Adrenal gland (tissue), 12 donors: Measurements from ENCODE around the gene CASP6. TPM values are rescaled to one million over a fixed set of nuclear protein-coding genes. Genes with fewer than 3 reads are reported as not detected.
A peak's percentile ranks its signal among the peaks of the same experiment; 100 is the strongest.

Source experiments
- DNase-seq, 7 donors: peaks; one replicate each; pipeline ENCODE4 v3.0.0-alpha.2; 2019 to 2020
- H3K27ac ChIP-seq, 5 donors: fragments of 200-600 bp; sonication (generic) in 4 of 5; 1 replicate in 3 of 5; 2 replicates in 2 of 5; pipeline versions ENCODE4 v1.5.1 to v1.8.0; 2016 to 2020; ENCODE audit warnings: mild to moderate bottlenecking in 1 of 5
- H3K27me3 ChIP-seq: fragments of 200-600 bp; 2 replicates; pipeline ENCODE4 v1.8.0; 2021
- H3K36me3 ChIP-seq, 2 donors: fragments of 200-600 bp; replicated peaks in 1 of 2; 1 replicate in 1 of 2; 2 replicates in 1 of 2; pipeline versions ENCODE4 v1.5.1 to v1.8.0; 2018 to 2022
- H3K4me1 ChIP-seq, 2 donors: fragments of 200-600 bp; replicated peaks in 1 of 2; 1 replicate in 1 of 2; 2 replicates in 1 of 2; pipeline versions ENCODE4 v1.5.1 to v1.8.0; 2018 to 2021
- H3K4me3 ChIP-seq, 4 donors: fragments of 200-600 bp; sonication (generic) in 3 of 4; one replicate each; pipeline ENCODE4 v1.5.1; 2016 to 2018
- H3K9me3 ChIP-seq, 3 donors: fragments of 200-600 bp; sonication (generic) in 1 of 3; replicated peaks in 1 of 3; 1 replicate in 2 of 3; 2 replicates in 1 of 3; pipeline versions ENCODE4 v1.5.1 to v1.8.0; 2016 to 2021
- POLR2A ChIP-seq, 2 donors: fragments of 450-650 bp; IDR thresholded peaks; one replicate each; pipeline ENCODE4 v1.6.1; 2017; ENCODE audit warnings: antibody characterized with exemption in 2 of 2, mild to moderate bottlenecking in 2 of 2, moderate library complexity in 1 of 2
- WGBS, 4 donors: extraction: QIAGEN DNeasy Blood & Tissue Kit in 2 of 4; methylation state at CpG; one replicate each; pipeline versions ENCODE4 v1.1.5 to v1.1.7; 2013 to 2017; 5-methylcytosine and 5-hydroxymethylcytosine counted together
- intact Hi-C, 2 donors: fragments of 100-400 bp; cut with DNase I; formaldehyde crosslinking; loops; one replicate each; pipeline versions ENCODE4 v1.14.1 to v1.15.0; 2022 to 2023
- polyA plus RNA-seq, 3 donors: library from polyadenylated mRNA; stranded (reverse); fragments of 200-250 nt in 2 of 3; fragments of 350-450 nt in 1 of 3; fragmentation: Illumina TruSeq in 1 of 3; extraction: RNeasy Lipid Tissue Mini Kit (QIAGEN cat#74804) in 1 of 3; gene quantifications; one replicate each; pipeline ENCODE4 v1.2.3, GENCODE V29; 2013 to 2014
- total RNA-seq, 9 donors: library from RNA; depleted of rRNA in 4 of 9; stranded (reverse); fragments of >200 nt in 4 of 9; fragments of 120-200 nt in 1 of 9; fragmentation: NEBNext Ultra II Directional in 1 of 9; extraction: Animal tissue kit (Norgen Biotek cat#: 25700) in 1 of 9; gene quantifications; one replicate each; pipeline versions ENCODE4 v1.1.0 to v1.2.4, GENCODE V29; 2013 to 2023
- TF ChIP-seq, protein P1 (sequence below), 6 experiments: fragments of 450-650 bp in 4 of 6; fragments of 200-600 bp in 2 of 6; sonication (generic) in 1 of 6; IDR thresholded peaks; 1 replicate in 5 of 6; 2 replicates in 1 of 6; pipeline versions ENCODE4 v1.5.1 to v1.8.0; 2016 to 2021; ENCODE audit warnings: antibody characterized with exemption in 6 of 6, mild to moderate bottlenecking in 2 of 6, moderate library complexity in 1 of 6
- donor health status: healthy with polysubstance abuse.
- donor health status: Bipolar disorder and iron deficiency.
- donor health status: DM: yes; HTN: yes; CAD: no.
- donor health status: DM: no; HTN: no; CAD: no.
- donor health status: DM: no; HTN: no; CAD: no.
- donor health status: DM: yes; HTN: yes; CAD: no.

The CASP6 gene
- total and polyA plus RNA-seq, 12 donors = 7.3 to 21.6 (median 11.9) TPM

DNA sequence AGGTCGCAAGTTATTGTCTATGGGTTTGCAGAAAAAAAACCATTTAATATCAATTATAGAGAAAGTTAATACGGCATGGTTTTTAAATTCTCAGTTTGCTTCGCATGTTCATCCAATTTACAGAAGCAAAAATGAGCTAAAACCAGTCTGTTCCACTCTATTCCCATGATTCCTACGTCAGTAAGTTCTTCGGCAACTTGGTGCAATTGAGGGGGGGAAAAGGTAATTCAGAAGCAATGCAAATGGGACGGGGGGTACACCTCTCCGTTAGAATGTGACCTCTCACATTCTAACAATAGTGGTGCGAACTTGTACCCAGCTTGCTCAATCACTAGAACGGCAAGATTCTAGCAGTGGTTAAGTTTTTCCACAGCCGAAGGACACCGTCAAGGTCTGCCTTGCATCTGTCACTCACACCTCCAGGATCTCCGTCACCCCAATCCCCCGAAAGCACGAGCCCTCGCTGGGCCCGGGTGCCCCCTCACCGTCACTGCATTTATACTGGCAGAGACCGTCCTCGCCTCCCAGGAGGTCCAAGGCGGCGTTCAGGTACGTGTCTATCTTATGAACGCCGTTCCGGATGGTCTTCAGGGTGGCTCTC, 26.0 kb upstream of the CASP6 start:
- H3K27ac ChIP-seq = peak overlapping the region; percentile 36 to 90 (median 85)
- intact Hi-C loops = no loop called here
- WGBS, 4 donors = 1 to 6% (median 3%) methylated on average over 9 to 25 of the region's 25 CpGs
- H3K4me1 ChIP-seq = peaks cover 0 to 22% of the 10 kb centered on the region in 2 donors
- DNase-seq = peak in 6 of 7 donors; percentile 38 to 70 (median 52)
- peak overlapping the region; percentile 50 to 97 (median 83) for H3K4me3 ChIP-seq
- H3K27me3 ChIP-seq = no peaks in the 10 kb centered on the region
- TF ChIP-seq, protein P1, sequence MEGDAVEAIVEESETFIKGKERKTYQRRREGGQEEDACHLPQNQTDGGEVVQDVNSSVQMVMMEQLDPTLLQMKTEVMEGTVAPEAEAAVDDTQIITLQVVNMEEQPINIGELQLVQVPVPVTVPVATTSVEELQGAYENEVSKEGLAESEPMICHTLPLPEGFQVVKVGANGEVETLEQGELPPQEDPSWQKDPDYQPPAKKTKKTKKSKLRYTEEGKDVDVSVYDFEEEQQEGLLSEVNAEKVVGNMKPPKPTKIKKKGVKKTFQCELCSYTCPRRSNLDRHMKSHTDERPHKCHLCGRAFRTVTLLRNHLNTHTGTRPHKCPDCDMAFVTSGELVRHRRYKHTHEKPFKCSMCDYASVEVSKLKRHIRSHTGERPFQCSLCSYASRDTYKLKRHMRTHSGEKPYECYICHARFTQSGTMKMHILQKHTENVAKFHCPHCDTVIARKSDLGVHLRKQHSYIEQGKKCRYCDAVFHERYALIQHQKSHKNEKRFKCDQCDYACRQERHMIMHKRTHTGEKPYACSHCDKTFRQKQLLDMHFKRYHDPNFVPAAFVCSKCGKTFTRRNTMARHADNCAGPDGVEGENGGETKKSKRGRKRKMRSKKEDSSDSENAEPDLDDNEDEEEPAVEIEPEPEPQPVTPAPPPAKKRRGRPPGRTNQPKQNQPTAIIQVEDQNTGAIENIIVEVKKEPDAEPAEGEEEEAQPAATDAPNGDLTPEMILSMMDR (IDR thresholded peaks at IDR 0.05) = no peak
- no peak for TF ChIP-seq POLR2A (IDR thresholded peaks at IDR 0.05)
- no peaks in the 10 kb centered on the region for H3K36me3 ChIP-seq
- H3K9me3 ChIP-seq = no peaks in the 10 kb centered on the region

- intact Hi-C loops = no loop called here
- Histone ChIP-seq H3K4me1 (peaks cover 0 to 22% of the 10 kb centered on the region in 2 donors), H3K36me3 (no peaks in the 10 kb centered on the region), H3K4me3 (peak overlapping the region in 1 of 4 donors; percentile 75), H3K27ac (peak overlapping the region in 1 of 5 donors; percentile 88), H3K9me3 (no peaks in the 10 kb centered on the region), H3K27me3 (no peaks in the 10 kb centered on the region)
- no peak for DNase-seq
- WGBS, 4 donors = 73 to 76% (median 75%) methylated on average over 6 of the region's 6 CpGs
- TF ChIP-seq POLR2A (IDR thresholded peaks at IDR 0.05) = no peak
- TF ChIP-seq, protein P1 (IDR thresholded peaks at IDR 0.05) = no peak
Observed at GRCh38 chr4:109728385-109728784, 25.1 kb upstream of the CASP6 start.

DNA sequence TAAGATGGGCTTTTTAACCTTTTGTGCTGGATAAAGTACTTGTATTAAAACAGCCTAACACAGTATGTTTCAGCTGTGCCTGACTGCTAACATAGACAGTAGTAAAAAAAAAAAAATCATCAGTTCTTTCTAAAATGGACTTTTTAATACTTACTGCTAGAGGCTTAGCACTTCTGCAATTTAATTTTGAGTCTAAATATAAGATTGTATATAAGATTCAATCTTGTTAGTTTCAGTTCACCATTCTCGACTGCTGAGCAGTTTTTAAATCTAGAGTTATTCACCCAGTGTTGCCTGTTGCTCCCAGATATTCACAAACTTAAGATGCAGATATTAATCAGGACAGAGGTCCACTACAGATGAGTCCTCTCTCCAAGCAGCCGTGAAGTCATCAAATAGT, 19.9 kb upstream of the CASP6 start:
- Histone ChIP-seq H3K9me3 (no peaks in the 10 kb centered on the region), H3K27me3 (no peaks in the 10 kb centered on the region), H3K4me3 (no peak overlapping the region), H3K36me3 (no peaks in the 10 kb centered on the region), H3K4me1 (peaks cover 0 to 13% of the 10 kb centered on the region in 2 donors), H3K27ac (no peak overlapping the region)
- 77 to 90% (median 85%) methylated on average over 2 of the region's 2 CpGs for WGBS, 4 donors
- intact Hi-C loops = no loop called here
- no peak for TF ChIP-seq POLR2A (IDR thresholded peaks at IDR 0.05)
- TF ChIP-seq, protein P1 (IDR thresholded peaks at IDR 0.05) = no peak
- DNase-seq = no peak

GRCh38 chr4:109722357-109722756, 19.1 kb upstream of the CASP6 start:
- Histone ChIP-seq H3K4me1 (peaks cover 0 to 6% of the 10 kb centered on the region in 2 donors), H3K27ac (no peak overlapping the region), H3K36me3 (no peaks in the 10 kb centered on the region), H3K4me3 (no peak overlapping the region), H3K27me3 (no peaks in the 10 kb centered on the region), H3K9me3 (no peaks in the 10 kb centered on the region)
- intact Hi-C loops = no loop called here
- no peak for TF ChIP-seq POLR2A (IDR thresholded peaks at IDR 0.05)
- TF ChIP-seq, protein P1 (IDR thresholded peaks at IDR 0.05) = no peak
- no peak for DNase-seq
